Measurements from ENCODE around the gene CYTIP.

CYTIP gene

GRCh38 chr2:157447031-157447430, 3.1 kb upstream of the CYTIP start:
- TF ChIP-seq TCF12 (IDR thresholded peaks at IDR 0.05; ENCODE audit: low read depth) (no peak), RAD21 (IDR thresholded peaks at IDR 0.05; ENCODE audit: low read depth) (no peak), TAF1 (IDR thresholded peaks at IDR 0.05; ENCODE audit: low read depth) (no peak), NFIC (IDR thresholded peaks at IDR 0.05) (no peak), ZBTB7A (IDR thresholded peaks at IDR 0.05; ENCODE audit: low read depth) (no peak), CEBPB (IDR thresholded peaks at IDR 0.05) (no peak), FOXM1 (IDR thresholded peaks at IDR 0.05; ENCODE audit: borderline replicate concordance, low read depth) (no peak), TEAD4 (IDR thresholded peaks at IDR 0.05) (no peak), EGR1 (IDR thresholded peaks at IDR 0.05) (no peak), CREB1 (IDR thresholded peaks at IDR 0.05; ENCODE audit: low read depth) (no peak)
- TF ChIP-seq, protein P1, sequence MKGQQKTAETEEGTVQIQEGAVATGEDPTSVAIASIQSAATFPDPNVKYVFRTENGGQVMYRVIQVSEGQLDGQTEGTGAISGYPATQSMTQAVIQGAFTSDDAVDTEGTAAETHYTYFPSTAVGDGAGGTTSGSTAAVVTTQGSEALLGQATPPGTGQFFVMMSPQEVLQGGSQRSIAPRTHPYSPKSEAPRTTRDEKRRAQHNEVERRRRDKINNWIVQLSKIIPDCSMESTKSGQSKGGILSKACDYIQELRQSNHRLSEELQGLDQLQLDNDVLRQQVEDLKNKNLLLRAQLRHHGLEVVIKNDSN (IDR thresholded peaks at IDR 0.05): no peak
- TF ChIP-seq, protein P2, sequence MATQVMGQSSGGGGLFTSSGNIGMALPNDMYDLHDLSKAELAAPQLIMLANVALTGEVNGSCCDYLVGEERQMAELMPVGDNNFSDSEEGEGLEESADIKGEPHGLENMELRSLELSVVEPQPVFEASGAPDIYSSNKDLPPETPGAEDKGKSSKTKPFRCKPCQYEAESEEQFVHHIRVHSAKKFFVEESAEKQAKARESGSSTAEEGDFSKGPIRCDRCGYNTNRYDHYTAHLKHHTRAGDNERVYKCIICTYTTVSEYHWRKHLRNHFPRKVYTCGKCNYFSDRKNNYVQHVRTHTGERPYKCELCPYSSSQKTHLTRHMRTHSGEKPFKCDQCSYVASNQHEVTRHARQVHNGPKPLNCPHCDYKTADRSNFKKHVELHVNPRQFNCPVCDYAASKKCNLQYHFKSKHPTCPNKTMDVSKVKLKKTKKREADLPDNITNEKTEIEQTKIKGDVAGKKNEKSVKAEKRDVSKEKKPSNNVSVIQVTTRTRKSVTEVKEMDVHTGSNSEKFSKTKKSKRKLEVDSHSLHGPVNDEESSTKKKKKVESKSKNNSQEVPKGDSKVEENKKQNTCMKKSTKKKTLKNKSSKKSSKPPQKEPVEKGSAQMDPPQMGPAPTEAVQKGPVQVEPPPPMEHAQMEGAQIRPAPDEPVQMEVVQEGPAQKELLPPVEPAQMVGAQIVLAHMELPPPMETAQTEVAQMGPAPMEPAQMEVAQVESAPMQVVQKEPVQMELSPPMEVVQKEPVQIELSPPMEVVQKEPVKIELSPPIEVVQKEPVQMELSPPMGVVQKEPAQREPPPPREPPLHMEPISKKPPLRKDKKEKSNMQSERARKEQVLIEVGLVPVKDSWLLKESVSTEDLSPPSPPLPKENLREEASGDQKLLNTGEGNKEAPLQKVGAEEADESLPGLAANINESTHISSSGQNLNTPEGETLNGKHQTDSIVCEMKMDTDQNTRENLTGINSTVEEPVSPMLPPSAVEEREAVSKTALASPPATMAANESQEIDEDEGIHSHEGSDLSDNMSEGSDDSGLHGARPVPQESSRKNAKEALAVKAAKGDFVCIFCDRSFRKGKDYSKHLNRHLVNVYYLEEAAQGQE (IDR thresholded peaks at IDR 0.05; ENCODE audit: low read depth): no peak
- TF ChIP-seq, protein P3, sequence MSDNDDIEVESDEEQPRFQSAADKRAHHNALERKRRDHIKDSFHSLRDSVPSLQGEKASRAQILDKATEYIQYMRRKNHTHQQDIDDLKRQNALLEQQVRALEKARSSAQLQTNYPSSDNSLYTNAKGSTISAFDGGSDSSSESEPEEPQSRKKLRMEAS (IDR thresholded peaks at IDR 0.05): no peak

DNA sequence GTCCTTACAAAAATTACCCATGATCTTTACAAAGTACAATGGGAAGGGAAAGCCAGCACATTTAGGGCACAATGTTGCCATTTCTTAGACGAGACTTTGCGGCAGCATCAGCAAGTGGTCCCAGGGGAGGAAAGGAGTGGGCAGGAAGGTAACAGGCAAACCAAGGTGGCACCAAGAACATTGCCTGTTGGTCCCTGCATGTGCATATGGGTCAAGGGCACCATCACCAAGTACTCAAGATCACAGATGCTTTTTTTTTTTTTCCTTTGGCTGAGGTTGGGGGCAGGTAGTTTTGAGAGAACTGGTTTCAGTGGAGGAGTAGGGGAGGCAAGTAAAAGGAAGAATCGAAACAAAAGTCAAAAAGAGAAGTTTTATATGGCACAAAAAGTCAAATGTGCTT, 752 bp upstream of the CYTIP start:
- TF ChIP-seq TEAD4 (IDR thresholded peaks at IDR 0.05): no peak
- no peak for TF ChIP-seq FOXM1 (IDR thresholded peaks at IDR 0.05; ENCODE audit: borderline replicate concordance, low read depth)
- TF ChIP-seq, protein P1 (IDR thresholded peaks at IDR 0.05): no peak
- no peak for TF ChIP-seq RAD21 (IDR thresholded peaks at IDR 0.05; ENCODE audit: low read depth)
- no peak for TF ChIP-seq ZBTB7A (IDR thresholded peaks at IDR 0.05; ENCODE audit: low read depth)
- no peak for TF ChIP-seq EGR1 (IDR thresholded peaks at IDR 0.05)
- no peak for TF ChIP-seq CEBPB (IDR thresholded peaks at IDR 0.05)
- TF ChIP-seq, protein P3 (IDR thresholded peaks at IDR 0.05): no peak
- no peak for TF ChIP-seq TCF12 (IDR thresholded peaks at IDR 0.05; ENCODE audit: low read depth)
- no peak for TF ChIP-seq CREB1 (IDR thresholded peaks at IDR 0.05; ENCODE audit: low read depth)
- TF ChIP-seq YY1 (IDR thresholded peaks at IDR 0.05; ENCODE audit: low read depth): no peak

GRCh38 chr2:157443090-157443489, 799 bp downstream of the CYTIP start:
- no peak for TF ChIP-seq CEBPB (IDR thresholded peaks at IDR 0.05)
- TF ChIP-seq, protein P2 (IDR thresholded peaks at IDR 0.05; ENCODE audit: low read depth): no peak
- no peak for TF ChIP-seq EP300 (IDR thresholded peaks at IDR 0.05; ENCODE audit: borderline replicate concordance)
- no peak for TF ChIP-seq ZBTB7A (IDR thresholded peaks at IDR 0.05; ENCODE audit: low read depth)
- TF ChIP-seq, protein P3 (IDR thresholded peaks at IDR 0.05): no peak
- no peak for TF ChIP-seq NFIC (IDR thresholded peaks at IDR 0.05)
- TF ChIP-seq, protein P1 (IDR thresholded peaks at IDR 0.05): no peak
- no peak for TF ChIP-seq TEAD4 (IDR thresholded peaks at IDR 0.05)

DNA sequence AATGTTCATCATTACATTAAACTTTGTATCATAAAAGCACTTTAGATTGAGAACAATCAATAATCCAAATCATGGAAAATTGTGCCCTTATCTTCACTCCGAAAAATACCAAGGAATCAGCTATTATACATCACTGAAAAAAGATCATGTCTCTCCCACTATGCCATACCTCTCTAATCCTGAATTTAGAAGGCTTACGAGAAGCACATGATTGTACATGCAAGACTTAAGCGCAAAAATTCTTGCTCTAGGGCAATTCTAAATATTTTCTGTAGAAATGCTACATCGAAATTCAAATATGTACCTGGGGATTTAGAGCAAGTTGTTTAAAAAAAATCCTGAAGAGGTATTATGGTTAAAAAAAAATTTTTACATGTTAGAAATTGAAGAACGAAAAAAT, 1.3 kb downstream of the CYTIP start:
- TF ChIP-seq RAD21 (IDR thresholded peaks at IDR 0.05; ENCODE audit: low read depth) (no peak), NFIC (IDR thresholded peaks at IDR 0.05) (no peak), TCF12 (IDR thresholded peaks at IDR 0.05; ENCODE audit: low read depth) (no peak), TEAD4 (IDR thresholded peaks at IDR 0.05) (no peak)

DNA sequence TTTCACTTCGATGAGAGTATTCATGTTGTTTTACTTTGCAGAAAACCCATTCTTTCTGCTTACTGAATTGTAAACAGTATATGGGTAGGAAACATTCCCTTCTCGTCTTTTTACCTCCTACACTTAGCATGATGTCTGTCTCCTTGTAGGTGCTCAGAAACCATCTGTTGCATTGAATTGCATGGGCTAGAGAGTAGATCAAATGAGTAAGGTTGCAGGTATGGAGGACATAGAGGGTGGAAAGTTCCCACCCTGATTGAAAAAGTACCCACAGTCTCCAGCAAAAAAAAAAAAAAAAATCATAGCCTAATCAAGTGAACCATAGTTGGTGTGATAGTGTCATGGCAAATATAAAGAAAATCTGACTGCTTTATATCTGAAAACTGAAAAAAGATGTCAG, 1.7 kb downstream of the CYTIP start:
- no peak for TF ChIP-seq CREB1 (IDR thresholded peaks at IDR 0.05; ENCODE audit: low read depth)
- TF ChIP-seq CEBPB (IDR thresholded peaks at IDR 0.05): no peak
- TF ChIP-seq EP300 (IDR thresholded peaks at IDR 0.05; ENCODE audit: borderline replicate concordance): no peak
- TF ChIP-seq, protein P1 (IDR thresholded peaks at IDR 0.05): no peak
- no peak for TF ChIP-seq FOXM1 (IDR thresholded peaks at IDR 0.05; ENCODE audit: borderline replicate concordance, low read depth)
- TF ChIP-seq NFIC (IDR thresholded peaks at IDR 0.05): no peak
